ENCODE data around the gene HOXC6.

DNA sequence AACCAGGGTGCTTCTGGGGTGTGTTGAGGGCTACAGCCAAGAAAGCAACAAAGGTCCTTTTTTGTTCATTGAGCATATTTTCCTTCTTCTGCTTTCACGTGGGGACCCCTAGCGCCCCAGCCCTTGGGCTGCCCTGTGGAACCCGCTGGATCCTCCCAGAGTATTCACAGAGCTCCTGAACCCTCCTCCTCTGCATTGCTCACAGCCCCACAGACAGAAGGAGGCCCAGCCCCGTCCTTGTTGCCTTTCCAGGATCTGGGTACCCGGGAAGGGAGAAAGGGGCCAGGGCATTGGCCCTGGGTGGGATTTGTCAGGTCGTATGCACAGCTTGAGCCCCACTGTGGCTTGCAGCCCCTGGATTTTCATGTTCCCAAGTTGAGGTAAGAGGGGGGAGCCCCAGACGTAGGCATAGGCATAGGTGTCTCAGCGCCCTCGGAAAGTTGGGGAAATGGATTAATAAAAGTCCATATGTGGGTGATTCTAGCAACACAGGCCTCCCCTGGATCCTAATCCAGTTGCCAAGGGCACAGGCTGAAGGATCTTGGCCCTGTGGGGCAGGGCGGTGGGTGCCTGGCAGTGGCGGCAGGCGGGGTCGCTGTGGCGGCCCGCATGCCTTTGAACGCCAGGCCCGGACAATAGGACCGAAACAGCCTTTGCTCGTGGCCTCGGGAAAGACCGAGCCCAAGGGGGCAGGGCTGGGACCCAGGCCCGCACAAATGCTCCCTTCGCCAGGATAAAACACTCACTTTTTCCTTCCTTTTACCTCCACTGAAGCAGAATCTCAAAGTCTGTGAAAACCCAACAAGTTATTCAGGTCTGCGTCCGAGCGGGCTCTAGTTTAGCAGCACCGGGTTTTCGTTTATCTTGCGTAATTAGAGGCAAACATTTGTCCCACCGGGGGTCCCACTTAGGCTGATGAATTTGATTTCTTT lies 46.3 kb upstream of the HOXC6 start:
- TF ChIP-seq, protein P1, sequence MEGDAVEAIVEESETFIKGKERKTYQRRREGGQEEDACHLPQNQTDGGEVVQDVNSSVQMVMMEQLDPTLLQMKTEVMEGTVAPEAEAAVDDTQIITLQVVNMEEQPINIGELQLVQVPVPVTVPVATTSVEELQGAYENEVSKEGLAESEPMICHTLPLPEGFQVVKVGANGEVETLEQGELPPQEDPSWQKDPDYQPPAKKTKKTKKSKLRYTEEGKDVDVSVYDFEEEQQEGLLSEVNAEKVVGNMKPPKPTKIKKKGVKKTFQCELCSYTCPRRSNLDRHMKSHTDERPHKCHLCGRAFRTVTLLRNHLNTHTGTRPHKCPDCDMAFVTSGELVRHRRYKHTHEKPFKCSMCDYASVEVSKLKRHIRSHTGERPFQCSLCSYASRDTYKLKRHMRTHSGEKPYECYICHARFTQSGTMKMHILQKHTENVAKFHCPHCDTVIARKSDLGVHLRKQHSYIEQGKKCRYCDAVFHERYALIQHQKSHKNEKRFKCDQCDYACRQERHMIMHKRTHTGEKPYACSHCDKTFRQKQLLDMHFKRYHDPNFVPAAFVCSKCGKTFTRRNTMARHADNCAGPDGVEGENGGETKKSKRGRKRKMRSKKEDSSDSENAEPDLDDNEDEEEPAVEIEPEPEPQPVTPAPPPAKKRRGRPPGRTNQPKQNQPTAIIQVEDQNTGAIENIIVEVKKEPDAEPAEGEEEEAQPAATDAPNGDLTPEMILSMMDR (IDR thresholded peaks at IDR 0.05): no peak
- TF ChIP-seq POLR2A (IDR thresholded peaks at IDR 0.05) (no peak), POLR2AphosphoS5 (IDR thresholded peaks at IDR 0.05) (no peak), EP300 (IDR thresholded peaks at IDR 0.05) (no peak)

Measured in stomach (tissue), 4 donors.